GM19324 (cell line): Measurements from ENCODE around the gene COG2.
"Not testable (repeated sequence)": the region's sequence is repeated elsewhere in the genome, so short reads cannot be mapped to it uniquely, and the experiment has no call there.

Experiments
- ATAC-seq: cut with Tn5 transposase; IDR thresholded peaks from one replicate; pipeline ENCODE4 v1.9.1; 2021; ENCODE audit warnings: mild to moderate bottlenecking, moderate library complexity; ENCODE audit not compliant: unreplicated experiment, low FRiP score

Gene COG2

GRCh38 chr1:230624097-230624713, 18.1 kb upstream of the COG2 start:
- ATAC-seq: no peak

GRCh38 chr1:230626232-230626631, 16.0 kb upstream of the COG2 start:
- ATAC-seq: no peak

- no peak for ATAC-seq
Observed at GRCh38 chr1:230627767-230628166, 14.5 kb upstream of the COG2 start.

- ATAC-seq: no peak
Observed at GRCh38 chr1:230629511-230629910, 12.8 kb upstream of the COG2 start.

GRCh38 chr1:230631477-230631876, 10.8 kb upstream of the COG2 start:
- no peak for ATAC-seq

GRCh38 chr1:230632273-230632873, 9.9 kb upstream of the COG2 start:
- no peak for ATAC-seq

GRCh38 chr1:230633469-230633868, 8.8 kb upstream of the COG2 start:
- no peak for ATAC-seq

- ATAC-seq: no peak
Observed at GRCh38 chr1:230634384-230634783, 7.9 kb upstream of the COG2 start.

- ATAC-seq: no peak
Observed at GRCh38 chr1:230636575-230637148, 5.6 kb upstream of the COG2 start.

- ATAC-seq: no peak
Observed at GRCh38 chr1:230639714-230640209, 2.5 kb upstream of the COG2 start.

- ATAC-seq: no peak
Observed at GRCh38 chr1:230641346-230641745, 935 bp upstream of the COG2 start.

GRCh38 chr1:230641900-230642262, 400 bp upstream of the COG2 start:
- ATAC-seq: no peak

- ATAC-seq: no peak
Observed at GRCh38 chr1:230643908-230644307, 1.6 kb downstream of the COG2 start.

GRCh38 chr1:230646710-230647302, 4.5 kb downstream of the COG2 start:
- no peak for ATAC-seq

GRCh38 chr1:230647321-230647720, 5.0 kb downstream of the COG2 start:
- no peak for ATAC-seq

- ATAC-seq: no peak
Observed at GRCh38 chr1:230648114-230648513, 5.8 kb downstream of the COG2 start.

- ATAC-seq: no peak
Observed at GRCh38 chr1:230650300-230650699, 8.0 kb downstream of the COG2 start.

GRCh38 chr1:230651235-230651634, 9.0 kb downstream of the COG2 start:
- ATAC-seq: no peak

GRCh38 chr1:230656719-230657118, 14.4 kb downstream of the COG2 start:
- not testable (repeated sequence) for ATAC-seq

GRCh38 chr1:230658103-230658502, 15.8 kb downstream of the COG2 start:
- not testable (repeated sequence) for ATAC-seq

- no peak for ATAC-seq
Observed at GRCh38 chr1:230658691-230659090, 16.4 kb downstream of the COG2 start.

GRCh38 chr1:230661976-230662375, 19.7 kb downstream of the COG2 start:
- ATAC-seq: no peak
